Activated naive CD4-positive, alpha-beta T cell treated with anti-CD3 and anti-CD28 coated beads for 36 hours (primary cell): ENCODE measurements around the gene BORCS5. TPM values are rescaled to one million over a fixed set of nuclear protein-coding genes. Genes with fewer than 3 reads are reported as not detected.
A peak's percentile ranks its signal among the peaks of the same experiment; 100 is the strongest.

Experiments used
- CTCF ChIA-PET: fragments of 350-600 bp; sonication (Branson Sonifier 250); formaldehyde crosslinking; loops from one replicate; lab custom pipeline; 2021; ENCODE audit warnings: antibody characterized with exemption; lab: Charles Lee
- DNase-seq: peaks from one replicate; pipeline ENCODE4 v3.0.0-alpha.2; 2020
- H3K27ac Mint-ChIP-seq: one replicate; pipeline ENCODE4 v1.8.0; 2021; ENCODE audit warnings: mild to moderate bottlenecking, mixed read lengths
- H3K27me3 Mint-ChIP-seq: one replicate; pipeline ENCODE4 v1.8.0; 2021; ENCODE audit warnings: low read depth, mixed read lengths
- H3K36me3 Mint-ChIP-seq: one replicate; pipeline ENCODE4 v1.8.0; 2021; ENCODE audit warnings: low read depth, mixed read lengths
- H3K4me1 Mint-ChIP-seq: one replicate; pipeline ENCODE4 v1.8.0; 2021; ENCODE audit warnings: low read depth, mixed read lengths
- H3K4me3 Mint-ChIP-seq: one replicate; pipeline ENCODE4 v1.8.0; 2021; ENCODE audit warnings: mild to moderate bottlenecking, moderate library complexity, mixed read lengths
- H3K9me3 Mint-ChIP-seq: one replicate; pipeline ENCODE4 v1.8.0; 2021; ENCODE audit warnings: mixed read lengths
- intact Hi-C: fragments of 100-400 bp; cut with micrococcal nuclease; formaldehyde crosslinking; loops from one replicate; pipeline ENCODE4 v1.15.1; 2023
- total RNA-seq, 2 experiments: library from RNA; stranded (reverse); gene quantifications; one replicate each; pipeline ENCODE4 v1.2.3, GENCODE V29; 2021

The BORCS5 gene
- total RNA-seq, 2 experiments from 2014 or later: 31.2 to 35.6 TPM

GRCh38 chr12:12379831-12380730, 23.2 kb downstream of the BORCS5 start:
- Mint-ChIP-seq H3K4me1 (peaks cover 53% of the 10 kb centered on the region), H3K36me3 (peaks cover 35% of the 10 kb centered on the region), H3K4me3 (no peak overlapping the region)

GRCh38 chr12:12380949-12381593, 24.2 kb downstream of the BORCS5 start:
- no peak for DNase-seq
- Mint-ChIP-seq H3K4me3 (no peak overlapping the region), H3K27me3 (no peaks in the 10 kb centered on the region), H3K4me1 (peaks cover 56% of the 10 kb centered on the region), H3K9me3 (peaks cover 9% of the 10 kb centered on the region), H3K27ac (peak overlapping the region; percentile 51), H3K36me3 (peaks cover 35% of the 10 kb centered on the region)
- intact Hi-C loops: no loop called here
- CTCF ChIA-PET: interaction anchor here (0.7 kb wide), 1 partner anchor 322 kb away, joined by 5 read pairs; no protein-coding TSS in a partner anchor

More at GRCh38 chr12:12379831-12380730, 23.2 kb downstream of the BORCS5 start:
- H3K9me3 Mint-ChIP-seq: peaks cover 9% of the 10 kb centered on the region
- intact Hi-C loops: loop anchor here (1.0 kb wide), 1 partner anchor 125 kb away; no protein-coding TSS in a partner anchor
- no peaks in the 10 kb centered on the region for H3K27me3 Mint-ChIP-seq
- peak; percentile 35 for DNase-seq
- CTCF ChIA-PET: interaction anchor here (0.6 to 6.1 kb wide), 10 partner anchors 81 to 571 kb away, joined by 3 to 46 read pairs (median 4); partner anchors contain the start of gene DUSP16
- peak overlapping the region; percentile 79 for H3K27ac Mint-ChIP-seq

DNA sequence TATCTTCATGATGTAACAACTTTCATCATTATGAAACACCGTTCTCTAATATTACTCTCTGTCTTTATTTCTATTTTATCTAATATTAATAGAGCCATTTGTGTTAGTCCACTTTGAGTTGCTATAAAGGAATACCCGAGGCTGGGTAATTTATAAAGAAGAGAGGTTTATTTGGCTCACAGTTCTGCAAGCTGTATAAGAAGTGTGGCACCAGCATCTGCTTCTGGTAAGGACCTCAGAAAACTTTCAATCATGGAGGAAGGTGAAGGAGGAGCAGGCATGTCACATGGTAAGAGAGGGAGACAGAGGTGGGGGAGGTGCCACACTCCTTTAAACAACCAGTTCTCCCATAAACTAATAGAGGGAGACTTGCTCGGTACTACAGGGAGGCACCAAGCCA, 25.1 kb downstream of the BORCS5 start:
- intact Hi-C loops: no loop called here
- Mint-ChIP-seq H3K27ac (no peak overlapping the region), H3K4me3 (no peak overlapping the region), H3K9me3 (peaks cover 9% of the 10 kb centered on the region), H3K36me3 (peaks cover 35% of the 10 kb centered on the region), H3K27me3 (no peaks in the 10 kb centered on the region), H3K4me1 (peaks cover 55% of the 10 kb centered on the region)
- CTCF ChIA-PET: no interaction called here
- no peak for DNase-seq

DNA sequence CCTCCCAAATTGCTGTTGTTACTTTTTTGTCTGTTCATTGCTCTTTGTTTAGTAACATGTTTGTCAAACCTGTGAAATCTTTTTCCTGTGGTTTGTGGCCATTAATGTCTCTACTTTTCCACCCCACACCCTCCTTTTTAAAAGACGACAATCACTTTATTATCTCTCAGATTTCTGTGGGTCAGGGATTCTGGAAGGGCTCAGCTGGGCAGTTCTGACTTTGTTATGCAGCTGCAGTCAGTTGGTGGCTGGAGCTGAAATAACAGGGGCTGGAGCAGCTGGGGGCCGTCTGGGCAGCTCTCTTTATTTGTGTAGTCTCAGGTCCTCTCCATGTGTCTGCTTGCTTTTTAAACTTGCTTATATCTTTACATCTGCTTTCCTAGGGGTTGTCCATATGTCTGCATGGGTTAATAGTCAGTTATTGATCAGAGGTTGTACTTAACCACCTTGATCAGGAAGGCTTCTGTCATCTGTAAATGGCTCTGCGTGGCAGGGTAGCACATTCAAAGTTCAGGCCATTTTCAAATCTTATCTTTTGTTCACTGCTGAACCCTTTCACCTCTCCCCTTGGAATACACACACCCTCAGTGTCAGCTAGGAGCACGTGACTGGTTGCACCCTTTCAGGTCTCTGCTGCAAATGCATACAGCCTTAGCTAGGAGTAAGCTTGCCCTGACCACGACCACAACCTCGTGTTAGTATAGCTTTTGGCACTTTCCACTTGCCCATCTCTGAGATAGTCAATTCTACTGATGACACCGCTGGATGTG, 27.9 kb downstream of the BORCS5 start:
- intact Hi-C loops: no loop called here
- H3K27me3 Mint-ChIP-seq: no peaks in the 10 kb centered on the region
- peak overlapping the region; percentile 37 for H3K27ac Mint-ChIP-seq
- H3K4me1 Mint-ChIP-seq: peaks cover 43% of the 10 kb centered on the region
- DNase-seq: peak; percentile 63
- H3K36me3 Mint-ChIP-seq: peaks cover 35% of the 10 kb centered on the region
- H3K9me3 Mint-ChIP-seq: peaks cover 7% of the 10 kb centered on the region
- H3K4me3 Mint-ChIP-seq: no peak overlapping the region
- CTCF ChIA-PET: interaction anchor here (0.6 to 1.8 kb wide), 7 partner anchors 9 to 352 kb away, joined by 3 to 5 read pairs (median 4); no protein-coding TSS in a partner anchor

DNA sequence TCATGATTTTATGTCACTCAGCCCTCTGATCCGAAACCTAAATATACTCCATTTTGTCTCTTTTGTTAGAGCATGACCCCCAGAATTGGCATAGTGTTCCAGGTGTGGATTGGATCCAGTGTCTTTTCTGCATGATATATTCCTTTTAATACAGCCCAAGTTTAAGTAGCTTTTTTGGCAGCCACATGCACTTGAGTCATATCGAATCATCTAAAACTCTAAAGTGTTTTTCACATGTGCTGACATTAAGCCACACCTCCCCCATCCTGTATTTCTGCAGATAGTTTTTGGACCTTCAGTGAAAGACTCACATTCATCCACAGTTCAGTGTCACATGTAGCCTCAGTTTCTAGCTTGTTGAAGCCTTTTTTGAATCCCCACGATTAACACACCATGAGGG, 30.6 kb downstream of the BORCS5 start:
- Mint-ChIP-seq H3K9me3 (peaks cover 4% of the 10 kb centered on the region), H3K36me3 (peaks cover 24% of the 10 kb centered on the region), H3K4me3 (no peak overlapping the region), H3K4me1 (peaks cover 29% of the 10 kb centered on the region), H3K27me3 (no peaks in the 10 kb centered on the region), H3K27ac (peak overlapping the region; percentile 46)
- CTCF ChIA-PET: interaction anchor here (0.6 to 1.6 kb wide), 5 partner anchors 10 to 268 kb away, joined by 3 to 5 read pairs (median 3); no protein-coding TSS in a partner anchor
- DNase-seq: peak; percentile 32
- intact Hi-C loops: no loop called here

DNA sequence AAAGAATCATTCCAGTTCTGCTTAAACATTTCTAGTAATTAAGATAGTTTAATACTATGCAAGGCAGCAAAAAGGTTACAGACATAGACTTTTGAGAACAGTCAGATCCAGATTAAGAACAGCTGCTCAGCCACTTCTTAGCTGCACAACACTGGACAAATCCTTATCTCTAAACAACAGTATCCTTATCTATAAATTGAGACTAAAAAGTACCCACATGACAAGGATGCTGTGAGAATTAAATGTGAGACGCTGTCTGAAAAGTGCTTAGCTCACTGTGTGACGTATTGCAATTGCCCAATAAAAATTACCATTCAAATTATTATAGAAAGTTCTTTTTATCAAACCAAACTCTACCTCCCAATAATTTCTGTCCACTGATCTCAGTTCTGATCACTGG, 35.5 kb downstream of the BORCS5 start:
- Mint-ChIP-seq H3K27me3 (no peaks in the 10 kb centered on the region), H3K27ac (no peak overlapping the region), H3K4me3 (no peak overlapping the region), H3K36me3 (peaks cover 14% of the 10 kb centered on the region), H3K9me3 (no peaks in the 10 kb centered on the region), H3K4me1 (peaks cover 18% of the 10 kb centered on the region)
- CTCF ChIA-PET: interaction anchor here (1.1 kb wide), 1 partner anchor 14 kb away, joined by 3 read pairs; no protein-coding TSS in a partner anchor
- no peak for DNase-seq
- intact Hi-C loops: no loop called here

DNA sequence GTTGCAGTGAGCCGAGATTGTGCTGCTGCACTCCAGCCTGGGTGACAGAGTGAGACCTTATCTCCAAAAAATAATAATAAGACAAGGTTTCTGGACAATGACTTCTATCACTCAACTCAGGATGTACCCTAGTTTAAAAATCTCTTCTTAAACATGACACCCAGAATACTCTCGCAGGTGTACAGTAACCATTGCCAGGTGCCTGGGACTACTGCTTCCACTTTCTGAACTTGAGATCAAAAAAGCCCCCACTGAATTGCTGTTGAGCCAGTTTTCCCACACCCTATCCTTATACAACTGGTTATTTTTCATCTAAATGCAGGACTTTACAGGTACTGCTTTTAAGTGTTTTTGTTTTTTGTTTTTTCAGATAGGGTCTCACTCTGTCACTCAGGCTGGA, 36.3 kb downstream of the BORCS5 start:
- H3K9me3 Mint-ChIP-seq: no peaks in the 10 kb centered on the region
- no peaks in the 10 kb centered on the region for H3K27me3 Mint-ChIP-seq
- peaks cover 16% of the 10 kb centered on the region for H3K4me1 Mint-ChIP-seq
- no peak overlapping the region for H3K4me3 Mint-ChIP-seq
- peaks cover 12% of the 10 kb centered on the region for H3K36me3 Mint-ChIP-seq
- no peak overlapping the region for H3K27ac Mint-ChIP-seq
- intact Hi-C loops: no loop called here
- DNase-seq: no peak
- CTCF ChIA-PET: no interaction called here

GRCh38 chr12:12396694-12397093, 39.8 kb downstream of the BORCS5 start:
- H3K27me3 Mint-ChIP-seq: no peaks in the 10 kb centered on the region
- peaks cover 28% of the 10 kb centered on the region for H3K4me1 Mint-ChIP-seq
- peaks cover 11% of the 10 kb centered on the region for H3K36me3 Mint-ChIP-seq
- CTCF ChIA-PET: interaction anchor here (1.3 kb wide), 1 partner anchor 167 kb away, joined by 4 read pairs; no protein-coding TSS in a partner anchor
- peaks cover 2% of the 10 kb centered on the region for H3K9me3 Mint-ChIP-seq
- DNase-seq: no peak
- H3K27ac Mint-ChIP-seq: peak overlapping the region; percentile 10
- H3K4me3 Mint-ChIP-seq: no peak overlapping the region
- intact Hi-C loops: no loop called here

DNA sequence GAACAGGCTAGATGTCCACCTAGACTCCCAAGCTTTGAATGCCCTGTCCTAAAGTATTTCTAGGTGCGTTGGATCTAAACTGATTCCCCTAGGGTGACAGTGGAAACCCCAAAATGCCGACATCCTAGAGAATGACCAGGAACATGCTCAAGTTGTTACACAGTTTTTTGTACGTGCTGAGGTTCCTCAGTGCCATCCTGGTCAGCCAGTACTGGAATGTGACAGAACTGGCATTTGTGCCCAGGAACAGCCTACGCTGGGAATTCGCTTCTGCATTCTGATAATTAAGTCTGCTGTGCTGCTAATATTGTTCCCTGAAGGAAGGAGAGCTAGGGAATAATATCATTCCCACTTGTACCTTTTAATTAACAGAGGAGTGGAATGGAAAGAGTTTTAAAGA, 40.3 kb downstream of the BORCS5 start:
- Mint-ChIP-seq H3K27me3 (no peaks in the 10 kb centered on the region), H3K4me1 (peaks cover 31% of the 10 kb centered on the region), H3K4me3 (no peak overlapping the region), H3K27ac (peak overlapping the region; percentile 10), H3K36me3 (peaks cover 13% of the 10 kb centered on the region), H3K9me3 (peaks cover 2% of the 10 kb centered on the region)
- CTCF ChIA-PET: interaction anchor here (1.3 kb wide), 1 partner anchor 167 kb away, joined by 4 read pairs; no protein-coding TSS in a partner anchor
- intact Hi-C loops: no loop called here
- no peak for DNase-seq

DNA sequence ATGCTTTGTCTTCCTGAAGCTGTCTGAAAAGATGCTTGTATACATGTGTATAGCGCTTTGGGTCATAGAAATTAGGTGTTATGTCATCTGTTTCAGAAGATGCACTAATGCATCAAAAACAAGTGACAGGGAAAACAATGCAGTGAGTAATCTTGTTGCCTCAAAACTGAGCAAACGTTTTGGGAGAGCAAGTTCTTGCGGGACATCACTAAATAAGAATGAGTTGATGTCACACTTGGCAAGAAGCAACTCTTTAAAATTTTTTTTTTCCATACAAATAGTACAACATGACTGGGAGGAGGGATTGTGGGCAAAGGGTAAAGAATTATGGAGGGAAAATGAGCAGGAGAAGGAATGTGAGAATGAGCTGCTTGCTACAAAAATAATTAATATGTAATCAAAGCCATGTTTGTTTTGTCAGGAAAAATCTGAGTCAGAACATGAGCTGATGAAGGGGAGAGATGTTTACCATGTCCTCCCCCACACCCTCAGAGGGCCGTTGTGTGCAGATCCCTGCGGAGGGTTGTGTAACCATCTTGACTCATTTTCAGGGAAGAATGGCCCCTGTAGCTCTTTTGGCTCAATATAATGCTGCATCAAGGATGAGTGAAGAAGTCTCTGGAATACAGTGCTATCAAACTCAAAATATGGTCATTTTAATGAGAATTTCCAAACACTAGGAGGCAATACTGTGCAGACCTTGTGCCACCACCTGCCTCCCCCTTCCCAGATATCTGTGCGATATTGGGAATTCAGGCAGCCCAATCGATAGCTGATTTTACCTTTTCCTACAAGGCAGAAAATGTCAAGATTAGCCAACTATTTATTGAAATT, 41.4 kb downstream of the BORCS5 start:
- peaks cover 14% of the 10 kb centered on the region for H3K36me3 Mint-ChIP-seq
- peaks cover 2% of the 10 kb centered on the region for H3K9me3 Mint-ChIP-seq
- CTCF ChIA-PET: interaction anchor here (0.6 to 1.1 kb wide), 2 partner anchors 63 to 300 kb away, joined by 3 to 4 read pairs; no protein-coding TSS in a partner anchor
- no peaks in the 10 kb centered on the region for H3K27me3 Mint-ChIP-seq
- no peak overlapping the region for H3K27ac Mint-ChIP-seq
- H3K4me3 Mint-ChIP-seq: no peak overlapping the region
- DNase-seq: no peak
- H3K4me1 Mint-ChIP-seq: peaks cover 39% of the 10 kb centered on the region
- intact Hi-C loops: no loop called here

GRCh38 chr12:12399161-12399560, 42.3 kb downstream of the BORCS5 start:
- CTCF ChIA-PET: interaction anchor here (0.6 kb wide), 1 partner anchor 256 kb away, joined by 3 read pairs; no protein-coding TSS in a partner anchor

More at GRCh38 chr12:12399161-12399560, 42.3 kb downstream of the BORCS5 start:
- Mint-ChIP-seq H3K36me3 (peaks cover 14% of the 10 kb centered on the region), H3K27me3 (no peaks in the 10 kb centered on the region), H3K4me3 (no peak overlapping the region), H3K9me3 (peaks cover 2% of the 10 kb centered on the region), H3K27ac (no peak overlapping the region), H3K4me1 (peaks cover 48% of the 10 kb centered on the region)
- intact Hi-C loops: no loop called here
- DNase-seq: no peak
